Ishikawa (cell line): Measurements from ENCODE around the gene AUTS2.

Source experiments
- CEBPB ChIP-seq: IDR thresholded peaks from 2 replicates; pipeline ENCODE4 v1.6.1; 2012
- CREB1 ChIP-seq: IDR thresholded peaks from 2 replicates; pipeline ENCODE4 v1.6.1; 2012; ENCODE audit warnings: low read depth
- EGR1 ChIP-seq: IDR thresholded peaks from 2 replicates; pipeline ENCODE4 v1.6.1; 2012
- EP300 ChIP-seq: IDR thresholded peaks from 2 replicates; pipeline ENCODE4 v1.6.1; 2012; ENCODE audit warnings: borderline replicate concordance
- MAX ChIP-seq: IDR thresholded peaks from 2 replicates; pipeline ENCODE4 v1.6.1; 2012
- NFIC ChIP-seq: IDR thresholded peaks from 2 replicates; pipeline ENCODE4 v1.6.1; 2012
- REST ChIP-seq: IDR thresholded peaks from 2 replicates; pipeline ENCODE4 v1.6.1; 2012; ENCODE audit warnings: low read depth, mild to moderate bottlenecking
- TAF1 ChIP-seq: IDR thresholded peaks from 2 replicates; pipeline ENCODE4 v1.6.1; 2012; ENCODE audit warnings: low read depth, mild to moderate bottlenecking
- YY1 ChIP-seq: IDR thresholded peaks from 2 replicates; pipeline ENCODE4 v1.6.1; 2012; ENCODE audit warnings: low read depth
- ZBTB7A ChIP-seq: IDR thresholded peaks from 2 replicates; pipeline ENCODE4 v1.6.1; 2012; ENCODE audit warnings: low read depth

- no peak for TF ChIP-seq REST
- TF ChIP-seq EGR1: no peak
- no peak for TF ChIP-seq TAF1
- no peak for TF ChIP-seq CREB1
- no peak for TF ChIP-seq MAX
- TF ChIP-seq EP300: no peak
- no peak for TF ChIP-seq ZBTB7A
- no peak for TF ChIP-seq CEBPB
- no peak for TF ChIP-seq YY1
- no peak for TF ChIP-seq NFIC
These were observed 874.4 kb downstream of the AUTS2 start for GRCh38 chr7:70472601-70473237.
